Activated CD4-positive, alpha-beta memory T cell treated with anti-CD3 and anti-CD28 coated beads, Interleukin-2, amount 10 ng/mL, durations not matched to agents 7 days and 5 days (primary cell): Measurements from ENCODE around the gene CIT. TPM values are rescaled to one million over a fixed set of nuclear protein-coding genes. Genes with fewer than 3 reads are reported as not detected.
A peak's percentile ranks its signal among the peaks of the same experiment; 100 is the strongest.
"Not testable (repeated sequence)": the region's sequence is repeated elsewhere in the genome, so short reads cannot be mapped to it uniquely, and the experiment has no call there.

Source experiments
- CTCF ChIA-PET: fragments of 350-600 bp; sonication (Branson Sonifier 250); formaldehyde crosslinking; loops from one replicate; lab custom pipeline; 2021; ENCODE audit warnings: antibody characterized with exemption, inconsistent platforms; lab: Charles Lee
- POLR2A ChIA-PET: fragments of 350-600 bp; sonication (Branson Sonifier 250); formaldehyde crosslinking; loops from one replicate; lab custom pipeline; 2021; ENCODE audit warnings: antibody characterized with exemption; lab: Charles Lee
- DNase-seq: peaks from one replicate; pipeline ENCODE4 v3.0.0-alpha.2; 2020
- H3K27ac Mint-ChIP-seq: one replicate; pipeline ENCODE4 v1.8.0; 2021; ENCODE audit warnings: mild to moderate bottlenecking, mixed read lengths
- H3K27me3 Mint-ChIP-seq: one replicate; pipeline ENCODE4 v1.8.0; 2021; ENCODE audit warnings: mixed read lengths
- H3K36me3 Mint-ChIP-seq: one replicate; pipeline ENCODE4 v1.8.0; 2021; ENCODE audit warnings: low read depth, mixed read lengths
- H3K4me1 Mint-ChIP-seq: one replicate; pipeline ENCODE4 v1.8.0; 2021; ENCODE audit warnings: mixed read lengths
- H3K4me3 Mint-ChIP-seq: one replicate; pipeline ENCODE4 v1.8.0; 2021; ENCODE audit warnings: mild to moderate bottlenecking, mixed read lengths
- H3K9me3 Mint-ChIP-seq: one replicate; pipeline ENCODE4 v1.8.0; 2021; ENCODE audit warnings: mixed read lengths
- total RNA-seq, 2 experiments: library from RNA; stranded (reverse); gene quantifications; one replicate each; pipeline ENCODE4 v1.2.3, GENCODE V29; 2021

The CIT gene
- total RNA-seq, result 100 to 1,000 TPM in 1 of 2 experiments, 10 to 100 TPM in 1; 92.8 to 100 TPM

DNA sequence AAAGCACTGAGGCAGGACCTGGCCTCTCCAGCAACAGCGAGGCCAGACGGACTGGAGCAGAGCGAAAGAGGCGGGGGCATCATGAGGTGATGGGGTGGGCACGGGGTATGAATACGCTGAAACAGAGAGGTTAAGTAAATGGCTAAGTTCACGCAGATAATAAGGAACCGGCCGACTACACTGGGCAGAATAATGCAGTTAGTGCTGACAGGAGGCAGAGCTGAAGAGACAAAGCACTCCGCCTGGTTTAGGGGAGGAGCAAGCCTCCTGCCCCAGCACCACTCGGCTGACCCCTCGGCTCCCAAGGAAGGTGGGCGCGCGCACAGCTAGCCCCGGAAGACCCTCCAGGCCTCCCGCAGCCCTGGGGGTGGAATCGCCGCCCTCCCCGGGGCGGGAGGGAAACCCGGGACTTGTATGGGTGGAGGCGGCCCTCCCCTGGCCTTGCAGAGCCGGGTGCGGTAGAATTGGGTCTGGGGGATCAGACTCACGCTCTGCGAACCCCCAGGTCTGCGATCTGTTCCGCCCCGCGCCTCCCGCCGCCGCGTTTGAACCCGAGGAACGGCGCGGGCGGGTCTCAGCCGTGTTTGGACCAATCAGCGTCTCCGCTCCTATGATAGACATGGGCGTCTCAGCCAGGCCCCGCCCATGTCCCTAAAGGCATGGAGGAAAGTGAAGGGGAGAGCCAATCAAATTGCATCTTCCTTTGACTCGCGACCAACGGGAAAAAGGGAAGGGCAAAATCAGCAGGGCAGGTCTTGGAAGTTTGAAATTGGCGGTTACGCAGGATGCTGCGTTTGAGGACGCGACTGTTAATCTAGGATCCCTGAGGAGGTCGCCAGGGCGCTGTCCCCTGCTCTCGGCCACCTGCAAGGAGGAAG is at the start of gene CIT:
Gene CIT (minus strand): TSS at position 560 of the 878 bp plus-strand sequence. CDS start 1,152 bp downstream, outside the sequence.
- peaks cover 14% of the 10 kb centered on the region for H3K27me3 Mint-ChIP-seq
- ChIA-PET CTCF (interaction anchor here (0.8 to 1.0 kb wide), 2 partner anchors 104 to 210 kb away, joined by 3 read pairs; no protein-coding TSS in a partner anchor), POLR2A (interaction anchor here (1.2 to 1.5 kb wide), 2 partner anchors 9 to 415 kb away, joined by 3 to 4 read pairs; partner anchors contain the start of gene RNU4-2)

DNA sequence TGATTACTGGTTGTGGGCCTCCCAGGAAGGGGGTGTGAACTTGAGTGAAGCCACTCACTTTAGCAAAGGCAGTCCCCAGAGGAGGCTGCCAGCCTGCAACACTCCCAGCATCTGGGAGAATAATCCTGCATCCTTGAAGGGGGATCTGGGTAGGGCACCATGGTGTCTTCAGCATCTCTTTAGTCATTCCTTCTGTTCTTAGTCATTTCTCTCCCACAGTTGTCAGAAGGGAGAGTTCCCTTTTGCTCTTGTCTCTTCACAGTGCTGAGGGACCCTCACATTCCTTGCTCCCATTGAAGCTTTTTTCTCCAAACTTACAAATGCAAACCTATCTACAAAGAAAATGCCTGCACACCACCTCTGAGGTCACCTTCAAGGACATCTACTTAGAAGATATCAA is 48.1 kb upstream of the CIT start:
- no peaks in the 10 kb centered on the region for H3K4me1 Mint-ChIP-seq
- CTCF ChIA-PET, result no interaction called here
- H3K27me3 Mint-ChIP-seq, result peaks cover 9% of the 10 kb centered on the region
- no peak for DNase-seq
- no peaks in the 10 kb centered on the region for H3K9me3 Mint-ChIP-seq
- H3K27ac Mint-ChIP-seq, result no peak overlapping the region
- no peaks in the 10 kb centered on the region for H3K36me3 Mint-ChIP-seq
- POLR2A ChIA-PET, result no interaction called here
- H3K4me3 Mint-ChIP-seq, result no peak overlapping the region

More for the DNA sequence above, at the start of gene CIT:
- peak; percentile 90 for DNase-seq
- H3K36me3 Mint-ChIP-seq, result peaks cover 36% of the 10 kb centered on the region
- H3K27ac Mint-ChIP-seq, result peak within 1 kb of the TSS; percentile 76
- H3K4me1 Mint-ChIP-seq, result peaks cover 28% of the 10 kb centered on the region
- H3K9me3 Mint-ChIP-seq, result no peaks in the 10 kb centered on the region
- H3K4me3 Mint-ChIP-seq, result peak within 1 kb of the TSS; percentile 98

GRCh38 chr12:119920064-119920463 is 42.9 kb upstream of the CIT start:
- H3K4me3 Mint-ChIP-seq, result no peak overlapping the region
- CTCF ChIA-PET, result no interaction called here

DNA sequence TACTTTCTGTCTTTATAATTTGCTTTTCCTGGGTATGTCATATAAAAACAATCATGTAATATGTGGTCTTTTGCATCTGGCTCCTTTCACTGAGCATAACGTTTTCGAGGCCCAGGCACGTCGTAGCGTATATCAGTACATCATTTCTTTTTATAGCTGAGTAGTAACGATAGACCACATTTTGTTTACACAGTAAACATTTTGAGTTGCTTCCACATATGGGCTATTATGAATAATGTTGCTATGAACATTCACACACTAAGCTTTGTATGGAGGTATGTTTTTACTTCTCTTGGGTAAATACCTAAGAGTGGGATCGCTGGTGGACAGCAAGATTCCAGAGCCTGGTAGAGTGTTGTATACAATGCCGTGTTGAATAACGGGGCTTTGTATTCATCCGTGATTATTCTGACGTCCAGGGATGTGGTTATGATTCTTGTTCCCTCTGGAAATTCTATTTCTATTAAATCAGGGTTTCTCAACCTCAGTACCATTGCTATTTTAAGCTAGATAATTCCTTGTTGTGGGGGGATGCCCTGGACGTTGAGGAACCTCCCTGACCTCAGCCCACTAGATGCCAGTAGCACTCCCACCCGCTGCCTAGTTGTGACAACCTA is 38.9 kb upstream of the CIT start:
- POLR2A ChIA-PET, result no interaction called here
- Mint-ChIP-seq H3K36me3 (no peaks in the 10 kb centered on the region), H3K9me3 (no peaks in the 10 kb centered on the region), H3K27ac (no peak overlapping the region), H3K27me3 (peaks cover 3% of the 10 kb centered on the region), H3K4me3 (no peak overlapping the region), H3K4me1 (no peaks in the 10 kb centered on the region)
- DNase-seq, result no peak
- CTCF ChIA-PET, result no interaction called here

More at GRCh38 chr12:119920064-119920463, 42.9 kb upstream of the CIT start:
- no peak overlapping the region for H3K27ac Mint-ChIP-seq
- POLR2A ChIA-PET, result no interaction called here
- H3K36me3 Mint-ChIP-seq, result no peaks in the 10 kb centered on the region
- H3K9me3 Mint-ChIP-seq, result no peaks in the 10 kb centered on the region
- DNase-seq, result no peak
- H3K27me3 Mint-ChIP-seq, result peaks cover 8% of the 10 kb centered on the region
- H3K4me1 Mint-ChIP-seq, result no peaks in the 10 kb centered on the region

DNA sequence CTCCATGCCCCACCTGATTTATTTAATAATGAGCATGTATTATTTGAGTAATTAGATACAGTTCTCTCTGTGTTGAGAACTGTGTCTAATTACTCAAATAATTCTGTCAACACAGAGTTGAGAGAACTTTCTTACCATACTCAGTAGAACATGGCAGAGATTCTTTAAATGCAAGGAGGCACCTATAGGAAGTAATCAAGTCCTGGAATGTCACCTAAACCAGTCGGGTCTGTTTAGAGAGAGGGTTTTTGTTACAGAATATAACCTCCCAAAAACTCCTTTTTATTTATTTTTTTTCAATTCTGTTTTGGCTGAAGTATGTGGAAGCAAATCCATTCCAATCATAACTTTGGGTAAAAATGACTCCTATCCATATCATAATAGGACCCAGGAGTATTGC is 37.5 kb upstream of the CIT start:
- no peak for DNase-seq
- Mint-ChIP-seq H3K4me3 (no peak overlapping the region), H3K4me1 (no peaks in the 10 kb centered on the region), H3K27ac (no peak overlapping the region), H3K27me3 (peaks cover 9% of the 10 kb centered on the region), H3K9me3 (no peaks in the 10 kb centered on the region), H3K36me3 (no peaks in the 10 kb centered on the region)
- CTCF ChIA-PET, result no interaction called here
- POLR2A ChIA-PET, result no interaction called here

DNA sequence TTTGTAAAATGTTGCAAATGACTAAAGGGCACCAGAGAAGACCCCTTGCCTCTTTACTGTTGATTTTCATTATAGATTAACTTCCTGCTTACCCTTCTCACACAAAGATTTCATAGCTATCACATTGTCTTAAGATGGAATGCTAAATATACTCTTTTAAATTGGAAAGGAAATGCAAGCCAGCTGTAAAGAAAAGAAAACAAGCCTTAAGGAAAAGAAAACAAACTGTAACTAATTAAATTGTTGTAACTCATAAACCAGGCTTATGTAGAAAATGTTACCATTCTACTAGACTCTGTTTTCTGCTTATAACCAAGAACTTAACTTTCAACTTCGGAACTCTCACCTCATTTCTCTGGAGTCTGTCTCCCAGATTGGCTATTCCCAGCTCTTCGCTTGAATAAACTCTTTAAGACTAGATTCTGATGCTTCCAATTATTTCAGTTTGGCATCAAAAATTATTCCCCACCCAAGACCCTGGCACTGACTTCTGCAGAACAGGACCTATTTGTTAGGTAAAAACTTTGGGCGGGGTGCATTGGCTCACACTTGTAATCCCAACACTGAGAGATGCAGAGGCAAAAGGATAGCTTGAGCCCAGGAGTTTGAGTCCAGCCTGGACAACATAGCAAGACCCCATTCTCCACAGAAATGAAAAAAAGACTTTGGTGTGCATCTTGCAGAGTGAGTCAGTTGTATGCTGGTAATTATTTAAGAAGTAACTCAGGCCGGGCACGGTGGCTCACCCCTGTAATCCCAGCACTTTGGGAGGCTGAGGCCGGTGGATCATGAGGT is 36.6 kb upstream of the CIT start:
- Mint-ChIP-seq H3K27ac (no peak overlapping the region), H3K36me3 (no peaks in the 10 kb centered on the region), H3K9me3 (no peaks in the 10 kb centered on the region), H3K4me1 (no peaks in the 10 kb centered on the region), H3K27me3 (peaks cover 9% of the 10 kb centered on the region), H3K4me3 (no peak overlapping the region)
- no peak for DNase-seq
- ChIA-PET POLR2A (no interaction called here), CTCF (interaction anchor here (2.6 kb wide), 1 partner anchor 11 kb away, joined by 9 read pairs; no protein-coding TSS in a partner anchor)

DNA sequence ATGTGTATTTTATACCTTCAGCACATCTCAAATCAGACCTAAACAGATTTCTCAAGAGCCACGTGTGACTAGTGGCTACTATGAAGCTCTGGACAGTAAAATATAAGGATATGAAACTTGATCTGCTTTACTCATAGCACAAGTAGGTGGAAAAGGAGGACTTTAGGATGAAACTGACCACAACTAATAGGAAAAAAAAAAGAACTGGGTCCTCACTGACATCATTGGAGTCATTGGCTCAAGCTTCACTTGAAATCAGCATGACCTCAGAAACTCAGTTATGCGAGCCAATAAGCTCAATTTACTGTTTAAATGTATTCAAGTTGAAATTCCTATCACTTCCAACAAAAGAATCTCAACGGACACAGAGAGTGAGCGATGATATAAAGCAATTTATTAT is 34.1 kb upstream of the CIT start:
- no peaks in the 10 kb centered on the region for H3K36me3 Mint-ChIP-seq
- POLR2A ChIA-PET, result interaction anchor here (0.9 kb wide), 1 partner anchor 231 kb away, joined by 3 read pairs; no protein-coding TSS in a partner anchor

DNA sequence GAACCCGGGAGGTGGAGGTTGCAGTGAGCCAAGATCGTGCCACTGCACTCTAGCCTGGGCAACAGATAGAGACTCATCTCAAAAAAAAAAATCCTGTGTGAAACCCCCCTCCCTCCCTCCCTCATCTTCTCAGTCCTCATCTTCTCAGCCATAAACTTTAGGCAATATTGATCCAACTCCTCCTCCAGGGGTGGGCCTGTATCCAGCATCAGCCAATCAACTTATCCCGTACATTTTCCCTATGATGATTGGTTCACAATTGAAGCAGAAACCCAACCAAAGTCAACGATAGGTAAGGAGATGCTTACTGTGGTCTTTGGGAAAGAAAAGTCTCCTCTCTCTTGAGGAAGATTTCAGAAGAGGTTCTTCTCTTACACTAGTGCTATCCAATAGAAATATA is 33.5 kb upstream of the CIT start:
- no peaks in the 10 kb centered on the region for H3K4me1 Mint-ChIP-seq
- POLR2A ChIA-PET, result interaction anchor here (0.9 kb wide), 1 partner anchor 231 kb away, joined by 3 read pairs; no protein-coding TSS in a partner anchor
- H3K27ac Mint-ChIP-seq, result no peak overlapping the region
- peaks cover 9% of the 10 kb centered on the region for H3K27me3 Mint-ChIP-seq
- H3K4me3 Mint-ChIP-seq, result no peak overlapping the region
- H3K9me3 Mint-ChIP-seq, result no peaks in the 10 kb centered on the region
- DNase-seq, result no peak
- CTCF ChIA-PET, result no interaction called here
- no peaks in the 10 kb centered on the region for H3K36me3 Mint-ChIP-seq

More for the DNA sequence above, 34.1 kb upstream of the CIT start:
- Mint-ChIP-seq H3K27me3 (peaks cover 9% of the 10 kb centered on the region), H3K4me1 (no peaks in the 10 kb centered on the region), H3K27ac (no peak overlapping the region), H3K9me3 (no peaks in the 10 kb centered on the region), H3K4me3 (no peak overlapping the region)
- CTCF ChIA-PET, result no interaction called here
- no peak for DNase-seq

- no peak overlapping the region for H3K4me3 Mint-ChIP-seq
- no peak overlapping the region for H3K27ac Mint-ChIP-seq
- no peaks in the 10 kb centered on the region for H3K27me3 Mint-ChIP-seq
- CTCF ChIA-PET, result interaction anchor here (0.8 to 2.5 kb wide), 4 partner anchors 11 to 185 kb away, joined by 3 to 9 read pairs (median 3); no protein-coding TSS in a partner anchor
- H3K4me1 Mint-ChIP-seq, result peaks cover 4% of the 10 kb centered on the region
- H3K36me3 Mint-ChIP-seq, result no peaks in the 10 kb centered on the region
- no peaks in the 10 kb centered on the region for H3K9me3 Mint-ChIP-seq
- POLR2A ChIA-PET, result no interaction called here
- peak; percentile 80 for DNase-seq
Measured at GRCh38 chr12:119902084-119902509, 25.0 kb upstream of the CIT start.

- H3K9me3 Mint-ChIP-seq, result no peaks in the 10 kb centered on the region
- no peak for DNase-seq
- ChIA-PET CTCF (interaction anchor here (0.8 to 1.0 kb wide), 2 partner anchors 18 to 186 kb away, joined by 3 read pairs; no protein-coding TSS in a partner anchor), POLR2A (no interaction called here)
- no peaks in the 10 kb centered on the region for H3K36me3 Mint-ChIP-seq
- H3K4me3 Mint-ChIP-seq, result no peak overlapping the region
- H3K27ac Mint-ChIP-seq, result no peak overlapping the region
- H3K4me1 Mint-ChIP-seq, result peaks cover 4% of the 10 kb centered on the region
- H3K27me3 Mint-ChIP-seq, result no peaks in the 10 kb centered on the region
Measured at GRCh38 chr12:119901670-119902069, 24.6 kb upstream of the CIT start.

DNA sequence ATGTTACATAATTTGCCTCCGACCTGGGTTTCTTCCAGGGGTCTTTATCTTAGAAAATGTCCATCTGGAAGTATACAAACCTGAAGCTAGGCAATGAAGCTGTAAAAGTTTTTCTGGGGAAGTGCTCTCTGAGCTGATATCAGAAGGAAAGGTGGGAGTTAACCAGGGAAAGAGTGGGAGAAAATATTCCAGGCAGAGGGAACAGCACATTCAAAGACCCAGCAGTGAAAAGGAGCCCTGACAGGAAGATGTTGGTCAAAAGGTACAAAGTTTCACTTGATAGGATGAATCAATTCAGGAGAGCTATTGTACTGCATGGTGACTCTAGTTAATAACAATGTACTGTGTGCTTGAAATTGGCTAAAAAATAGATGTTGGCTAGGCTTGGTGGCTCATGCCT is 17.8 kb upstream of the CIT start:
- Mint-ChIP-seq H3K27ac (no peak overlapping the region), H3K4me3 (no peak overlapping the region), H3K36me3 (no peaks in the 10 kb centered on the region), H3K27me3 (peaks cover 6% of the 10 kb centered on the region), H3K4me1 (no peaks in the 10 kb centered on the region), H3K9me3 (no peaks in the 10 kb centered on the region)
- ChIA-PET CTCF (no interaction called here), POLR2A (no interaction called here)
- no peak for DNase-seq

DNA sequence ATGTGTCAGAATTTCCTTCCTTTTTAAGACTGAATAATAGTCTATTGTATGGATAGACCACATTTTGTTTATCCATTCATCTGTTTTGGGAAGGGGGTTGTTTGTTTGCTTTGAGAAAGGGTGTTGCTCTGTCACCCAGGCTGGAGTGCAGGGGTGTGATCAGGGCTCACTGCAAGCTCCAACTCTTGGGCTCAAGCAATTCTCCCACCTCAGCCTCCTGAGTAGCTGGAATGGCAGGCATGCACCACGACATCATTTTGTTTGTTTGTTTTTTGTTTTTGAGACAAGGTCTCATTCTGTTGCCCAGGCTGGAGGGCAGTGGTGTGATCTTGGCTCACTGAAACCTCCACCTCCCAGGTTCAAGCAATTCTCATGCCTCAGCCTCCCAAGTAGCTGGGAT is 15.5 kb upstream of the CIT start:
- H3K4me1 Mint-ChIP-seq, H3K4me3 Mint-ChIP-seq, CTCF ChIA-PET, DNase-seq, H3K9me3 Mint-ChIP-seq, H3K27ac Mint-ChIP-seq, H3K36me3 Mint-ChIP-seq: not testable (repeated sequence)
- H3K27me3 Mint-ChIP-seq, result peaks cover 12% of the 10 kb centered on the region
- POLR2A ChIA-PET, result interaction anchor here (1.4 kb wide), 1 partner anchor 224 kb away, joined by 3 read pairs; the partner anchor contains the start of gene PRKAB1
